Measurements from ENCODE around the gene MGLL.

MGLL gene

GRCh38 chr3:127647166-127647844, 175.0 kb downstream of the MGLL start:
- Mint-ChIP-seq H3K27ac (no peak overlapping the region), H3K27me3 (peaks cover under 1% of the 10 kb centered on the region), H3K36me3 (peaks cover 1% of the 10 kb centered on the region), H3K4me3 (no peak overlapping the region), H3K4me1 (ENCODE audit: low read depth) (no peaks in the 10 kb centered on the region), H3K9me3 (ENCODE audit: low read depth) (no peaks in the 10 kb centered on the region)

GRCh38 chr3:127646501-127647046, 175.7 kb downstream of the MGLL start:
- Mint-ChIP-seq H3K4me3 (no peak overlapping the region), H3K9me3 (ENCODE audit: low read depth) (no peaks in the 10 kb centered on the region), H3K4me1 (ENCODE audit: low read depth) (no peaks in the 10 kb centered on the region), H3K36me3 (peaks cover 2% of the 10 kb centered on the region), H3K27ac (no peak overlapping the region), H3K27me3 (peaks cover 2% of the 10 kb centered on the region)

- H3K4me1 Mint-ChIP-seq (ENCODE audit: low read depth): no peaks in the 10 kb centered on the region
- peaks cover 2% of the 10 kb centered on the region for H3K36me3 Mint-ChIP-seq
- no peaks in the 10 kb centered on the region for H3K9me3 Mint-ChIP-seq (ENCODE audit: low read depth)
- H3K27ac Mint-ChIP-seq: no peak overlapping the region
- H3K4me3 Mint-ChIP-seq: no peak overlapping the region
- H3K27me3 Mint-ChIP-seq: peaks cover 2% of the 10 kb centered on the region
These were observed 176.8 kb downstream of the MGLL start for GRCh38 chr3:127645371-127646015.

- Mint-ChIP-seq H3K27ac (no peak overlapping the region), H3K36me3 (peaks cover 2% of the 10 kb centered on the region), H3K4me3 (no peak overlapping the region), H3K9me3 (ENCODE audit: low read depth) (no peaks in the 10 kb centered on the region), H3K4me1 (ENCODE audit: low read depth) (no peaks in the 10 kb centered on the region), H3K27me3 (peaks cover 2% of the 10 kb centered on the region)
These were observed 177.5 kb downstream of the MGLL start for GRCh38 chr3:127644641-127645370.

- Mint-ChIP-seq H3K4me1 (ENCODE audit: low read depth) (peaks cover 5% of the 10 kb centered on the region), H3K36me3 (peaks cover 2% of the 10 kb centered on the region), H3K9me3 (ENCODE audit: low read depth) (no peaks in the 10 kb centered on the region), H3K27ac (no peak overlapping the region), H3K4me3 (no peak overlapping the region), H3K27me3 (peaks cover 2% of the 10 kb centered on the region)
These were observed 182.3 kb downstream of the MGLL start for GRCh38 chr3:127640042-127640355.

GRCh38 chr3:127639173-127640041, 182.9 kb downstream of the MGLL start:
- peaks cover 5% of the 10 kb centered on the region for H3K4me1 Mint-ChIP-seq (ENCODE audit: low read depth)
- peaks cover 2% of the 10 kb centered on the region for H3K36me3 Mint-ChIP-seq
- peaks cover 5% of the 10 kb centered on the region for H3K27me3 Mint-ChIP-seq
- no peak overlapping the region for H3K4me3 Mint-ChIP-seq
- no peaks in the 10 kb centered on the region for H3K9me3 Mint-ChIP-seq (ENCODE audit: low read depth)
- no peak overlapping the region for H3K27ac Mint-ChIP-seq

Measured in activated naive CD8-positive, alpha-beta T cell (primary cell).